CD14-positive monocyte (primary cell): Measurements from ENCODE around the gene TMCO4. TPM values are rescaled to one million over a fixed set of nuclear protein-coding genes. Genes with fewer than 3 reads are reported as not detected.

ENCODE experiments used
- DNase-seq, 3 donors: peaks; one replicate each; pipeline ENCODE4 v3.0.0-alpha.2; 2011 to 2022
- H2AFZ ChIP-seq: 2 replicates; pipeline ENCODE4 v1.6.0; 2012; ENCODE audit warnings: mild to moderate bottlenecking, low read depth, low read length, inconsistent platforms; ENCODE audit not compliant: insufficient read depth, poor library complexity, severe bottlenecking
- H3K27ac ChIP-seq, 2 donors: 1 replicate in 1 of 2; 2 replicates in 1 of 2; pipeline ENCODE4 v1.5.1; 2012 to 2013; ENCODE audit warnings: low read length in 2 of 2, control low read depth in 1 of 2, inconsistent platforms in 1 of 2, low read depth in 1 of 2, mild to moderate bottlenecking in 1 of 2
- H3K27me3 ChIP-seq, 2 donors: one replicate each; pipeline versions ENCODE4 v1.6.0 to v1.6.1; 2011 to 2013; ENCODE audit warnings: low read length in 2 of 2; ENCODE audit not compliant: control insufficient read depth in 2 of 2, insufficient read depth in 2 of 2
- H3K36me3 ChIP-seq, 2 donors: replicated peaks in 1 of 2; 1 replicate in 1 of 2; 2 replicates in 1 of 2; pipeline versions ENCODE4 v1.5.1 to v1.6.1; 2012 to 2013; ENCODE audit warnings: low read length in 2 of 2, control low read depth in 1 of 2, inconsistent platforms in 1 of 2, mild to moderate bottlenecking in 1 of 2; ENCODE audit not compliant: insufficient read depth in 2 of 2, control insufficient read depth in 1 of 2
- H3K4me1 ChIP-seq, 2 donors: 1 replicate in 1 of 2; 2 replicates in 1 of 2; pipeline versions ENCODE4 v1.5.1 to v1.6.1; 2012 to 2013; ENCODE audit warnings: low read length in 2 of 2, control low read depth in 1 of 2, inconsistent platforms in 1 of 2, mild to moderate bottlenecking in 1 of 2, moderate library complexity in 1 of 2; ENCODE audit not compliant: insufficient read depth in 2 of 2, control insufficient read depth in 1 of 2
- H3K4me2 ChIP-seq: replicated peaks from 2 replicates; pipeline ENCODE3; 2012; ENCODE audit warnings: low read length, moderate library complexity, mild to moderate bottlenecking; ENCODE audit not compliant: poor library complexity, severe bottlenecking; ENCODE audit errors: extremely low read depth
- H3K4me3 ChIP-seq, 3 experiments: fragments of 200-600 bp in 1 of 3; sonication (generic) in 1 of 3; replicated peaks in 1 of 3; 1 replicate in 2 of 3; 2 replicates in 1 of 3; pipeline ENCODE4 v1.5.1; 2011 to 2013; ENCODE audit warnings: low read length in 3 of 3, mild to moderate bottlenecking in 3 of 3, control low read depth in 2 of 3, low read depth in 2 of 3, inconsistent platforms in 1 of 3, moderate library complexity in 1 of 3
- H3K79me2 ChIP-seq: 2 replicates; pipeline ENCODE4 v1.6.0; 2012; ENCODE audit warnings: mild to moderate bottlenecking, control low read depth, inconsistent platforms, low read length, moderate library complexity; ENCODE audit not compliant: insufficient read depth
- H3K9ac ChIP-seq: 2 replicates; pipeline ENCODE4 v1.6.0; 2017; ENCODE audit warnings: low read length, mild to moderate bottlenecking; ENCODE audit not compliant: insufficient read depth, poor library complexity, severe bottlenecking
- H3K9me3 ChIP-seq, 2 donors: replicated peaks in 1 of 2; 1 replicate in 1 of 2; 2 replicates in 1 of 2; pipeline versions ENCODE4 v1.5.1 to v1.6.1; 2012 to 2013; ENCODE audit warnings: low read length in 2 of 2, control low read depth in 1 of 2; ENCODE audit not compliant: control insufficient read depth in 1 of 2, insufficient read depth in 1 of 2
- H4K20me1 ChIP-seq: 2 replicates; pipeline ENCODE4 v1.6.0; 2012; ENCODE audit warnings: mild to moderate bottlenecking, low read length, control low read depth, moderate library complexity; ENCODE audit not compliant: insufficient read depth
- H3K27ac Mint-ChIP-seq, 7 donors: one replicate each; pipeline ENCODE4 v1.8.0; 2020; ENCODE audit warnings: mild to moderate bottlenecking in 7 of 7, mixed read lengths in 7 of 7, moderate library complexity in 6 of 7, inconsistent platforms in 2 of 7
- H3K27me3 Mint-ChIP-seq, 3 donors: one replicate each; pipeline ENCODE4 v1.8.0; 2021 to 2022; ENCODE audit warnings: low read depth in 3 of 3, mild to moderate bottlenecking in 3 of 3, mixed read lengths in 3 of 3, moderate library complexity in 3 of 3, inconsistent platforms in 1 of 3
- H3K36me3 Mint-ChIP-seq, 2 donors: one replicate each; pipeline ENCODE4 v1.8.0; 2020; ENCODE audit warnings: mixed read lengths in 2 of 2, inconsistent platforms in 1 of 2, mild to moderate bottlenecking in 1 of 2
- H3K4me1 Mint-ChIP-seq: one replicate; pipeline ENCODE4 v1.8.0; 2020; ENCODE audit warnings: mild to moderate bottlenecking, mixed read lengths
- H3K4me3 Mint-ChIP-seq, 2 donors: one replicate each; pipeline ENCODE4 v1.8.0; 2020; ENCODE audit warnings: mild to moderate bottlenecking in 2 of 2, mixed read lengths in 2 of 2, moderate library complexity in 1 of 2
- H3K9me3 Mint-ChIP-seq, 7 donors: one replicate each; pipeline ENCODE4 v1.8.0; 2020 to 2022; ENCODE audit warnings: mixed read lengths in 7 of 7, mild to moderate bottlenecking in 6 of 7, moderate library complexity in 6 of 7, inconsistent platforms in 2 of 7
- WGBS: methylation state at CpG from one replicate; pipeline ENCODE4 v1.1.5; 2013; ENCODE audit warnings: missing lambda C conversion rate; ENCODE audit not compliant: insufficient coverage; 5-methylcytosine and 5-hydroxymethylcytosine counted together
- intact Hi-C, 2 donors: fragments of 100-400 bp; cut with micrococcal nuclease; formaldehyde crosslinking; loops; one replicate each; pipeline versions ENCODE4 v1.15.0 to v1.15.1; 2023
- polyA plus RNA-seq, 3 donors: library from polyadenylated mRNA; depleted of rRNA in 1 of 3; unstranded in 2 of 3; stranded (reverse) in 1 of 3; fragments of 300-500 nt in 2 of 3; fragments of >200 nt in 1 of 3; fragmentation: Illumina TruSeq in 2 of 3; gene quantifications; 1 replicate in 2 of 3; 2 replicates in 1 of 3; pipeline ENCODE4 v1.2.3, GENCODE V29; 2012 to 2021
- TF ChIP-seq, protein P1 (sequence below): fragments of 200-600 bp; IDR thresholded peaks from one replicate; pipeline ENCODE4 v1.8.0; 2022; ENCODE audit warnings: antibody characterized with exemption, mild to moderate bottlenecking

TMCO4 gene
- polyA plus RNA-seq, 3 donors = 6.9 to 10.1 (median 7.9) TPM

GRCh38 chr1:19744335-19744743 lies 55.4 kb downstream of the TMCO4 start:
- Histone ChIP-seq H3K9me3 (peaks cover 0 to 4% of the 10 kb centered on the region in 2 donors), H3K79me2 (no peaks in the 10 kb centered on the region), H3K27ac (no peak overlapping the region), H3K4me1 (no peaks in the 10 kb centered on the region), H4K20me1 (no peaks in the 10 kb centered on the region), H3K4me2 (no peak overlapping the region), H3K27me3 (no peaks in the 10 kb centered on the region), H3K9ac (no peak overlapping the region), H3K4me3 (no peak overlapping the region), H2AFZ (no peak overlapping the region), H3K36me3 (peaks cover 21 to 70% of the 10 kb centered on the region in 2 donors)
- Mint-ChIP-seq H3K27me3 (no peaks in the 10 kb centered on the region), H3K36me3 (peaks cover 56% of the 10 kb centered on the region in 2 donors), H3K4me1 (no peaks in the 10 kb centered on the region), H3K9me3 (peaks cover 0 to 4% (median 2%) of the 10 kb centered on the region in 7 donors), H3K4me3 (no peak overlapping the region), H3K27ac (peak overlapping the region in 1 of 7 donors; percentile 4)
- 100% methylated on average over 2 of the region's 4 CpGs for WGBS
- TF ChIP-seq, protein P1, sequence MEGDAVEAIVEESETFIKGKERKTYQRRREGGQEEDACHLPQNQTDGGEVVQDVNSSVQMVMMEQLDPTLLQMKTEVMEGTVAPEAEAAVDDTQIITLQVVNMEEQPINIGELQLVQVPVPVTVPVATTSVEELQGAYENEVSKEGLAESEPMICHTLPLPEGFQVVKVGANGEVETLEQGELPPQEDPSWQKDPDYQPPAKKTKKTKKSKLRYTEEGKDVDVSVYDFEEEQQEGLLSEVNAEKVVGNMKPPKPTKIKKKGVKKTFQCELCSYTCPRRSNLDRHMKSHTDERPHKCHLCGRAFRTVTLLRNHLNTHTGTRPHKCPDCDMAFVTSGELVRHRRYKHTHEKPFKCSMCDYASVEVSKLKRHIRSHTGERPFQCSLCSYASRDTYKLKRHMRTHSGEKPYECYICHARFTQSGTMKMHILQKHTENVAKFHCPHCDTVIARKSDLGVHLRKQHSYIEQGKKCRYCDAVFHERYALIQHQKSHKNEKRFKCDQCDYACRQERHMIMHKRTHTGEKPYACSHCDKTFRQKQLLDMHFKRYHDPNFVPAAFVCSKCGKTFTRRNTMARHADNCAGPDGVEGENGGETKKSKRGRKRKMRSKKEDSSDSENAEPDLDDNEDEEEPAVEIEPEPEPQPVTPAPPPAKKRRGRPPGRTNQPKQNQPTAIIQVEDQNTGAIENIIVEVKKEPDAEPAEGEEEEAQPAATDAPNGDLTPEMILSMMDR = no peak
- intact Hi-C loops = no loop called here
- DNase-seq = no peak

DNA sequence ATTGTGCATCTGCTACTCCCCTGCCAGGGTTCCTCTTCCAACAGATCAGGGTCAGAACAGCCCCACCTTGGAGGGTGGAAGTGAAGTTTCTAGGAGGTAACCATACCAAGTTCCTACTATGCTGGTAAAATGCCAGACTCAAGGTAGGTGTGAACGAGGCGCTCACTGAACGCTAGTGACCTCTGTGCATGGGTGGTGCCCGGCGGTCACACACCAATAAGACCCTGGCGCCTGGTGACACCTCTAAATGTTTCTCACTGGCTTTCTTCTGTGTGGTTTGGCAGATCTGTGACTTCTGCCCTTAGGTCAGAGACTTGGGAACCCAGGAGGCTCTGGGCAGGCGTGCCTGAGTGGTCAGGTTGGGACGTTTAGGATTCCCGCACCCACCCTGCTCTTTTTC lies 55.9 kb downstream of the TMCO4 start:
- no peak overlapping the region for H3K27ac ChIP-seq
- Mint-ChIP-seq H3K36me3 (peaks cover 51 to 55% of the 10 kb centered on the region in 2 donors), H3K27ac (peak overlapping the region in 1 of 7 donors; percentile 40)

More for the DNA sequence above, 55.9 kb downstream of the TMCO4 start:
- Mint-ChIP-seq H3K4me1 (no peaks in the 10 kb centered on the region), H3K9me3 (peaks cover 0 to 10% (median 2%) of the 10 kb centered on the region in 7 donors), H3K27me3 (no peaks in the 10 kb centered on the region), H3K4me3 (no peak overlapping the region)
- no peak overlapping the region for H3K4me2 ChIP-seq
- whole genome bisulfite sequencing = 98% methylated on average over 9 of the region's 9 CpGs
- no peaks in the 10 kb centered on the region for H3K4me1 ChIP-seq
- no peak for DNase-seq
- intact Hi-C loops = no loop called here
- no peak overlapping the region for H3K9ac ChIP-seq
- no peak overlapping the region for H2AFZ ChIP-seq
- peaks cover 0 to 9% of the 10 kb centered on the region in 2 donors for H3K9me3 ChIP-seq
- no peaks in the 10 kb centered on the region for H3K79me2 ChIP-seq
- no peak overlapping the region for H3K4me3 ChIP-seq
- peaks cover 21 to 65% of the 10 kb centered on the region in 2 donors for H3K36me3 ChIP-seq
- TF ChIP-seq, protein P1 = no peak
- H4K20me1 ChIP-seq = no peaks in the 10 kb centered on the region
- H3K27me3 ChIP-seq = no peaks in the 10 kb centered on the region
